Calu3 (cell line): ENCODE data around the gene SFXN4. TPM values are rescaled to one million over a fixed set of nuclear protein-coding genes. Genes with fewer than 3 reads are reported as not detected.

Experiments used
- BruUV-seq: library from RNA; stranded (reverse); fragments of 400-500 nt; replicated peaks from 2 replicates; lab custom pipeline; 2021; lab: Mats Ljungman, UMichigan
- CTCF ChIA-PET: fragments of 300-600 bp; sonication (Branson Sonifier 250); formaldehyde crosslinking; loops from one replicate; lab custom pipeline; 2022; ENCODE audit warnings: antibody characterized with exemption; lab: Charles Lee
- DNase-seq: peaks from one replicate; pipeline ENCODE4 v3.0.0; 2022
- H3K27ac Mint-ChIP-seq: one replicate; pipeline ENCODE4 v1.8.0; 2022; ENCODE audit warnings: mixed read lengths; ENCODE audit not compliant: unreplicated experiment
- H3K27me3 Mint-ChIP-seq: one replicate; pipeline ENCODE4 v1.8.0; 2022; ENCODE audit warnings: mixed read lengths; ENCODE audit not compliant: unreplicated experiment
- H3K36me3 Mint-ChIP-seq: one replicate; pipeline ENCODE4 v1.8.0; 2022; ENCODE audit warnings: mild to moderate bottlenecking, moderate library complexity, mixed read lengths; ENCODE audit not compliant: insufficient read depth, unreplicated experiment
- H3K4me1 Mint-ChIP-seq: one replicate; pipeline ENCODE4 v1.8.0; 2022; ENCODE audit warnings: mild to moderate bottlenecking, low read depth, mixed read lengths; ENCODE audit not compliant: unreplicated experiment
- H3K4me3 Mint-ChIP-seq: one replicate; pipeline ENCODE4 v1.8.0; 2022; ENCODE audit warnings: mild to moderate bottlenecking, low read depth, moderate library complexity, mixed read lengths; ENCODE audit not compliant: unreplicated experiment
- H3K9me3 Mint-ChIP-seq: one replicate; pipeline ENCODE4 v1.8.0; 2022; ENCODE audit warnings: low read depth, mixed read lengths; ENCODE audit not compliant: unreplicated experiment
- intact Hi-C: fragments of 100-400 bp; cut with micrococcal nuclease; formaldehyde crosslinking; loops from one replicate; pipeline ENCODE4 v1.10.0; 2022; ENCODE audit not compliant: unreplicated experiment
- total RNA-seq: library from RNA; stranded (reverse); gene quantifications from 2 replicates; pipeline ENCODE4 v1.2.3, GENCODE V29; 2022
- TF ChIP-seq, protein P1 (sequence below): fragments of 200-600 bp; IDR thresholded peaks from one replicate; pipeline ENCODE4 v1.8.0; 2022; ENCODE audit warnings: antibody characterized with exemption; ENCODE audit not compliant: unreplicated experiment

SFXN4 gene
- total RNA-seq, 1 experiment from 2014 or later: 19.9 TPM

DNA sequence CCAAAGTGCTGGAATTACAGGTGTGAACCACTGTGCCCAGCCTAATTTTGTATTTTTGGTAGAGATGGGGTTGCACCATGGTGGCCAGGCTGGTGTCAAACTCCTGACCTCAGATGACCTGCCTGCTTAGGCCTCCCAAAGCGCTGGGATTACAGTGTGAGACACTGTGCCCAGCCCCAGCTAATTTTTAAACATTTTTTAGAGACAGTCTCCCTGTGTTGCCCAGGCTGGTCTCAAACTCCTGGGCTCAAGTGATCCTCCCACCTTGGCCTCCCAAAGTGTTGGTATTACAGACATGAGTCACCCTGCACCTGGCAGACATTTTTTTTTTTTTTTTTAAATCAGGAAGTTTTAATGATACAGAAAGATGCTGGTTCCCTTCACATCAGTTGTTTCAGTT is 46.1 kb downstream of the SFXN4 start:
- Mint-ChIP-seq H3K9me3 (no peaks in the 10 kb centered on the region), H3K4me3 (no peak overlapping the region), H3K36me3 (peaks cover 7% of the 10 kb centered on the region), H3K27ac (no peak overlapping the region), H3K4me1 (no peaks in the 10 kb centered on the region), H3K27me3 (no peaks in the 10 kb centered on the region)
- intact Hi-C loops: no loop called here
- CTCF ChIA-PET: no interaction called here
- BruUV-seq: no TSS peak
- no peak for DNase-seq
- TF ChIP-seq, protein P1, sequence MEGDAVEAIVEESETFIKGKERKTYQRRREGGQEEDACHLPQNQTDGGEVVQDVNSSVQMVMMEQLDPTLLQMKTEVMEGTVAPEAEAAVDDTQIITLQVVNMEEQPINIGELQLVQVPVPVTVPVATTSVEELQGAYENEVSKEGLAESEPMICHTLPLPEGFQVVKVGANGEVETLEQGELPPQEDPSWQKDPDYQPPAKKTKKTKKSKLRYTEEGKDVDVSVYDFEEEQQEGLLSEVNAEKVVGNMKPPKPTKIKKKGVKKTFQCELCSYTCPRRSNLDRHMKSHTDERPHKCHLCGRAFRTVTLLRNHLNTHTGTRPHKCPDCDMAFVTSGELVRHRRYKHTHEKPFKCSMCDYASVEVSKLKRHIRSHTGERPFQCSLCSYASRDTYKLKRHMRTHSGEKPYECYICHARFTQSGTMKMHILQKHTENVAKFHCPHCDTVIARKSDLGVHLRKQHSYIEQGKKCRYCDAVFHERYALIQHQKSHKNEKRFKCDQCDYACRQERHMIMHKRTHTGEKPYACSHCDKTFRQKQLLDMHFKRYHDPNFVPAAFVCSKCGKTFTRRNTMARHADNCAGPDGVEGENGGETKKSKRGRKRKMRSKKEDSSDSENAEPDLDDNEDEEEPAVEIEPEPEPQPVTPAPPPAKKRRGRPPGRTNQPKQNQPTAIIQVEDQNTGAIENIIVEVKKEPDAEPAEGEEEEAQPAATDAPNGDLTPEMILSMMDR: no peak

DNA sequence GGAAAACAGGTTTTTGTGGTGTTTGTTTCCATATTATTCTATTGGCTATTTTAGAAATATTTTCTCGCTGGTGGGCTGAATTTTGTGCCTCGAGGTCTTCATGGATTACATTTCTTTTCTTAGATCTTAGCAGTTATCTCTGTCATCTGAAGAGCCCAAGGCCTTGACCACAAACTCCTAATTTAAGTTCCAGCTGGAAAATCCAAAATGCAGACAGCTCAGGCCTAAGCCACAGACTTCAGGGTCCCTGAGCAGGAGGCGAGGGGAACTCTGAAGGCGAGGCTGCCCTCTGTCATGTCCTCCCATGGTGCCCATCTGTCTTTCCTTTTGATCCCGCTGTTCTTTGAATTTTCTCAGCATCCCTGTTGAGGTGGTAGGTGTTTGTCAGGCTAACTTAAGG is 47.3 kb downstream of the SFXN4 start:
- no peak for DNase-seq
- TF ChIP-seq, protein P1: no peak
- intact Hi-C loops: no loop called here
- Mint-ChIP-seq H3K27ac (no peak overlapping the region), H3K4me3 (no peak overlapping the region), H3K9me3 (no peaks in the 10 kb centered on the region), H3K4me1 (no peaks in the 10 kb centered on the region), H3K36me3 (peaks cover 7% of the 10 kb centered on the region), H3K27me3 (no peaks in the 10 kb centered on the region)
- CTCF ChIA-PET: no interaction called here
- BruUV-seq: no TSS peak

DNA sequence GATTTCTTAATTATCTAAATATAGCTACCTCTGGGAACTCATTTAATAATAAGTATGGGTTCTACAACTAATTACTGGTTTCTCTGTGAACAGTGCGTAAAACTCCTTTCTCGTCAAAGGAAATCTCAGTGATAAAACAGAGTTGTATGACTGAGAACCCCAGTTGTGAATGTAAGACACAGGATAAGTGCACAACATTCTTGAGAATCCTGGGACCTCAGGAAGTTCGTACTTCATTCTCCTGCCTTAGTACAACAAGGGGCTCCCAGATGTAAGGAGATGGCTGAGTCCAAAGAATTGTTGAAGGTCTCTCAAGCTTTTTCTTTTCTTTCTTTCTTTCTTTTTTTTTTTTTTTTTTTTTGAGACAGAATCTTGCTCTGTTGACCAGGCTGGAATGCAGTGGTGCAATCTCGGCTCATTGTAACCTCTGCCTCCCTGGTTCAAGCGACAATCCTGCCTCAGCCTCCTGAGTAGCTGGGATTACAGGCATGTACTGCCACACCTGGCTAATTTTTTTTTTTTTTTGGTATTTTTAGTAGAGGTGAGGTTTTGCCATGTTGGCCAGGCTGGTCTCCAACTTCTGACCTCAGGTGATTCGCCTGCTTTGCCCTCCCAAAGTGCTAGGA is 49.1 kb downstream of the SFXN4 start:
- intact Hi-C loops: no loop called here

DNA sequence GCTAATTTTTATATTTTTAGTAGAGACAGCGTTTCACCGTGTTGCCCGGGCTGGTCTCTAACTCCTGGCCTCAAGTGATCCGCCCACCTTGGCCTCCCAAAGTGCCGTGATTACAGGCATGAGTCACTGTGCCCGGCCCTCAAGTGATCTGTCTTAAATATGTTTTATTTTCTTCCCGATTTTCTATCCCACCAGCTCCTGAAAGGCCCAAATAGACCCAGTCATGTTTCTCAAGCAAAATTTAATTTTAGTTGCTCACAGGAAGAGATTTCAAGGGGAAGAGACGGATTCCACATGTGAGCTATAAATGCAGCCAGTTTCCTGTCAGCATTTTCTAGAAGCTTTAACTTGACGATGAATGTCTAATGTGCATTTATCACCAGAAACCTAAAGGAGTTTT is 49.6 kb downstream of the SFXN4 start:
- H3K27ac Mint-ChIP-seq: no peak overlapping the region
- TF ChIP-seq, protein P1: no peak
- no peak for DNase-seq
- CTCF ChIA-PET: no interaction called here
- no peaks in the 10 kb centered on the region for H3K4me1 Mint-ChIP-seq
- no peaks in the 10 kb centered on the region for H3K9me3 Mint-ChIP-seq
- peaks cover 7% of the 10 kb centered on the region for H3K36me3 Mint-ChIP-seq
- BruUV-seq: no TSS peak
- no peaks in the 10 kb centered on the region for H3K27me3 Mint-ChIP-seq
- intact Hi-C loops: no loop called here
- no peak overlapping the region for H3K4me3 Mint-ChIP-seq

More for the DNA sequence above, 49.1 kb downstream of the SFXN4 start:
- no peak overlapping the region for H3K4me3 Mint-ChIP-seq
- H3K27ac Mint-ChIP-seq: no peak overlapping the region
- CTCF ChIA-PET: no interaction called here
- BruUV-seq: no TSS peak
- TF ChIP-seq, protein P1: no peak
- H3K36me3 Mint-ChIP-seq: peaks cover 7% of the 10 kb centered on the region
- DNase-seq: no peak
- H3K4me1 Mint-ChIP-seq: no peaks in the 10 kb centered on the region
- H3K9me3 Mint-ChIP-seq: no peaks in the 10 kb centered on the region
- no peaks in the 10 kb centered on the region for H3K27me3 Mint-ChIP-seq
